OCI-M2 (cell line): Measurements from ENCODE around the gene TCF7L1.

Source experiments
- DNase-seq: peaks from one replicate; lab custom pipeline; 2025; ENCODE audit not compliant: unreplicated experiment; lab: John Stamatoyannopoulos, UW

TCF7L1 gene

DNA sequence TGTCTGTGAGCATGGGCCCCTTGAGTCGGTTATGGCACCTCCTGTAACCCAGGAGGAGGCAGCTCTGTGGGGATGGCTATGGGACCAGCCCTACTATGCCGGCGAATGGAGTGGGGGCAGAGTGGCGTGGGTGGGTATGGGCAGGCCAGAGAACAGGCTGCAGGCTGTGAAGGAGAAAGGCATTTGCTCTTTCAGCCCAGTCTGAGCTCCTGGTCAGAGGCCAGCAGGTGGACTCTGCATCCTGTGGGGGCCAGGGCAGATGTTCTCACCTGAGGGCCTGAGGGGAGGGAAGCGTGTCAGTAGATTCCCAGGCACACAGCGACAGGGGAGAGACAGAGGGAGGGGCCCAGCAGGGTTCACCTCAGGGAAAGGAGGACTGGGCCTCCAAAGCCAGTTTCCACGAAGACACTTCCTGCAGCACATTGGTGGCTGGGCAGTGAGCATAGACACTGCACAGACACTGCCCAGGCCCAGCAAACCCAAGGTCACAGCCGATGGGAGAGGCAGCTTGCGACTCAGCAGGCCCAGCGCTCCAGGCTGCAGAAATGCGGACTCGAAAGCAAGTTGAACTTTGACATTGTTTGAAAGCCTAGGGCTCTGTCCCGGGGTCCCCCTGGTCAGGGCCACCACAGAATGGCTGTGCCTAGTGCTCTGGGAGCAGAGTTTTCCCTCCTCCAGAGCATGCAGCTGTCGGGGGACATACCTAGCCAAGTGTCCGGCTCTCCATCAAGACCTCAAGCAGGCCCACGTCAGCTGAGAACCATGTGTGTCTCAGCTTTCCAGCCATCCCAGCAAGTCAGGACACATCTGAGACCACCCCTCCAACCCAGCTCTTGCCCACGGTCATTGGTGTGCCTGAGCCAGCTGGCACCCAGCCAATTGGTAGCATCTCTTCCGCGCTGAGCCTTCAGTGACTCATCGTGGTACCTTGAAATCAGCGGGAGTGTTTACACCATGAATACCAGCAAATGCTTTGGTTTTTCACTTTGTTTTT is 140.8 kb downstream of the TCF7L1 start:
- DNase-seq, result no peak

DNA sequence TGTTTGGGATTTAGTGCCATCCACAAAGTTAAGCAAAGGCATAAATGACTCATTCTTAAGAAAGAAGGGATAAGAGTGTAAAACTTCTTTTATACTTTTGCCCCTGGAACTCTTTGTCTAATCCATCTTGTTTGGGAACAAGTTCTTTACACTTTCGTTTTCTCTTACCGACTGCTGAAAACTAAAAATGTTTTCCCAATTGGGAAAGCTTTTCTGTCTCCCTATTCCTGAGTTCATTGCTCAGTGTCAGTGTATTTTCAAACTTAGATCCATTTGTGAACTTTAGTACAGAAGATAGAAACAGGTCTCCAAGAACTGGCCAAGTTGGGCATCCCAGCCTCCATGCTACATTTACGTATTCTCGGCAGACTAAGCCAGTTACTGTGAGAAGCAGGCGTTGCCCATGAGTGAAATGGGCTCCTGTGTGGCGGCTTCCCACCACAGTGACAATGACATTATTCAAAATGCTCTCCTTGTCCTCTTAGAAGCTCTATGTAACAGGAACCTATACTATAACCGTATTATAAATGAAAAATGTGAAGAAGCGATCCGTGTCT is 142.9 kb downstream of the TCF7L1 start:
- no peak for DNase-seq

DNA sequence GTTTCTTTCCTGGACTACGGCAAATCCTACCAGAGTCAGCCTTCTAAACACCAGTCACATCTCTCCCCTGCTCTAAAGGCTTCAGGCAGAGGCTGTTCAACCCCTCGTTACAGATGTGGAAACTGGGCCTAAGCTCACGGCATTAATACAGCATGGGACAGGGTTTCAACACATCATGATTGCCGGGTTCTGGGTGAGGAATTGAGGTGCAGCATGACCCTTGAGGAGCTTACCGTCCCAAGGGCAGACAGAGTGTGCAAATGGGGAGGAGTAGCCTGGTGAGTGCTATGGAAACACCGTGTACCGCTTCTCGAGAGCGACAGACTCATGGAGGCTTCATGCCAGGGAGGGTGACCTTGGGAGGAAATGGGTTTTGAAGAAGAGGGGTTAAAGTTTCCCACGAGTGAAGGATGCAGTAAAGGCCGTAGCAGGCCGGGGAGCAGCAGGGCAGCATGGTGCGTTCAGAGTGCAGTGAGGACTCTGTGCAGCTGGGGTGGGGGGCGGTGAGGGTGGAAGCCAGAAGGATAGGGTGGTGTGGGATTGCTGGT is 143.5 kb downstream of the TCF7L1 start:
- DNase-seq, result no peak

DNA sequence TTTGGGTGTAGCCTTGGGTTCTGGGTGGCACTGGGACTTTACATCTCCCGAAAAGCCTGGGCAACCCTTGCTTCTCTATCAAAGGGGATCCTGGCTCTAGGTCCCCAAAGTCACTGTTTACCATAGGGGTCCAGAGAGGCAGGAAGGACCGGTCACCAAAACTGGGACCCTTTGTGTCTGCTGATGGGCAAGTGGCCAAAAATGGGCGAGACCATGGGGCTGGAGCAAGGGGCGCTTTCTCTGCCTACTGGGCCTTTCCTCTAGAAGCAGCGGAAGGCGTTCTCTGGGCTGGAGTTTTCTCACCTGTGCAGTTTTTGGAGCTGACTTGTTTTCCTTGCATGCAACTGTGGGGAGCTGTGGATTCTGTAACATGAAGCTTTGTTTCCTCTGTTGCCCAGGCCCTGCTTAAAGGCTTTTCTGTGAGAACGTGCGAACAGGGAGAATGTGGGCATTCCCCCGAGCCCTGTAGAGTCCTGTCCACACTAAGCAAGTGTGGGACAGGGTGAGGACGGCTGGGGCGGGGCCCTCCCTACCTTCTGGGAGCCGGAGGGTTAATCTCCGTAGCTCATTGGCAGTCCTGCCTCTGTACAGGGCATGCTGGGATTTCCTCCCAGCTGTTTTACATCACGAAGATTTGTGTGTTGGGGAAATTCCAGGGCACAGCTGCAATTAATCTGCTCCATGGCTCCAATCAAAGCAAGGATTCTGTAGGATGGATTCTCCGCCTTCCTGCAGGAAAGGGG is 144.4 kb downstream of the TCF7L1 start:
- no peak for DNase-seq

DNA sequence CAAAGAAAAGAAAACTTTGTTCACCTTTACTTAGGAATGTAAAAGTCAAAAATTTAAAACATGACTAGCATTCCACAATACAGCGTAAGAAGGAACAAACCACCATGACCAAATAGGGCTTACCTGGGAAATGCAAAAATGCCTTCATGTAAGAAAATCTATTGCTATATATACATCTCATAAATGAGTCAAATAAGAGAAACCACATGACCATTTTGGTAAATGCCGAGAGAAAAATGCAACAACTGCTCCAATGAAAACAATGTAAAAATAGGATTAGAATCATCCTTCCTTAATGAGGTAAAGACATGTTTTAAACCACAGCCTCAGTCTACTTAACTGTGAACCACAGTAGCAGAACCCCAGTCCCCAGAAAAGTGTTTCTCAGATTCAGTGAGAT is 145.2 kb downstream of the TCF7L1 start:
- DNase-seq, result no peak

DNA sequence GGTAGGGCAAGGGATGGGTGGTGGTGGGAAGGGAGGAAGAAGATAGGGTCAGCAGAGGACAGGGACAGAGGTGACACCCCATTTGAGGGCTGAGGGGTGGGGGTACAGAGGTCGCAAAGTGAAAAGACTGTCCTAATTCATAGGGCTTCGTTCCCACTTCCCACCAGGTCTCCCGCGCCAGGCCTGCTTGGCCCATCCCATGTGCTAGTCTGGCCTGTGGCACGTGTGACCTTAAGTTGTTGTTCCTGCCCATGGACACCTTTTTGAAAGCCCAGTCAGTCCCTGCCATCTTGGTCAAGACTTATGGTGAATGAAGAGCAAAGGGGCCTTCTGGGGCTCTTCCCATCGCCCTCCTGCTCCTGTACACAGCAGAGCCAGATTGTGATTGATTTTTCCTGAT is 148.4 kb downstream of the TCF7L1 start:
- DNase-seq, result no peak

DNA sequence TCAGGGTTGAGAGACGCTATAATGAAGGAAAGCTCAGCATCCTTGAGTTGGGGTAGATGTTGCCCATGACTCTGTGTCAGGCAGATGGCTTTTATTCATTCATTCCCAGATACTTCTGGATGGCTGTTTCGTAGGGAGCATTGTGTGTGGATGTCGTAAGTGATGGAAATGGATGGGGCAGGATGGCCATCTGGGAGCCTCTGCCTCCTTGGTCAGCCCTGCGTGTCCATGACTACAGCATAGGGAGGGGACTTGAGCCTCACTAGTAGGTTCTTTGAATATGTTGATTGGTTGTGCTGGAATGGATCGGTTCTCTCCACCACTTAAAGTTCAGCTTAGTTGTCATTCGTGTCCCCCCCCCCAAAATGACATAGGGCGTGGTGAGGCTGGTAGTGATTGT is 149.7 kb downstream of the TCF7L1 start:
- DNase-seq, result no peak

DNA sequence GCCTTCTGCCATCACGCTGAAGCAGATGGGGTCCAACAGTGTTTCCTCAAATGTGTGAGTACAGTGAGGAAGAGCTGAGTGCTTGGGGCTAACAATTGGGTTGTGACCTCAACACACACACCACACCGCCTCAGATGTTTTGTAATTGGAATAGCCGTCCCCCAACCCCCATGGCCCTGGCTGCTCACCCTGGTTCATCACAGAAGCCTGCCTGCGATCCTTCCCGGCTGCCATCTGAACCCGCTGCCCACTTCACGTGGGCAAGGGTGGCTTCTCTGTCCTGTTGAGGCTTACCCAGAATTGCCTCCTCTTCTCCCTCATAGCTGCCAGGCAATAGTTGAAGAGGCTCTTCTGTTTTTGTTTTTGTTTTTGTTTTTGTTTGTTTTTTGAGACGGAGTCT is 150.4 kb downstream of the TCF7L1 start:
- DNase-seq, result no peak

DNA sequence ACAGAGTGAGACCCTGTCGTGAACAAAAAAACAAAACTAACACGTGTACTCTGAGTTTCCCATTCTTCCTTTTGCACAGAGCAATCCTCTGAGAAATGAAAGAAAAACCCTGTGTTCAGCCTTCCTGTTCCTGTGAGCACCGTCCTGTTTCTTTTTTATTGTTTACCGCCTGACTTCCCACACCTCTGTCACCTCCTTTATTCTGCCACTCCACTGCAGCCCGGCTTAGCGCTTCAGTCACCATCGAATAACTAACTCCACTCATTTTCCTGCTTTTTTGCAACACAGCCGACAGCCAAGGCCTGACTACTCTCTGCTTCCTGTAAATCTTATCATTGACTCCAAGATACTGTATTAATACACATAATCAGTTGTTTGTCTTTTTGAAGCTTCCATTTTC is 153.7 kb downstream of the TCF7L1 start:
- no peak for DNase-seq

DNA sequence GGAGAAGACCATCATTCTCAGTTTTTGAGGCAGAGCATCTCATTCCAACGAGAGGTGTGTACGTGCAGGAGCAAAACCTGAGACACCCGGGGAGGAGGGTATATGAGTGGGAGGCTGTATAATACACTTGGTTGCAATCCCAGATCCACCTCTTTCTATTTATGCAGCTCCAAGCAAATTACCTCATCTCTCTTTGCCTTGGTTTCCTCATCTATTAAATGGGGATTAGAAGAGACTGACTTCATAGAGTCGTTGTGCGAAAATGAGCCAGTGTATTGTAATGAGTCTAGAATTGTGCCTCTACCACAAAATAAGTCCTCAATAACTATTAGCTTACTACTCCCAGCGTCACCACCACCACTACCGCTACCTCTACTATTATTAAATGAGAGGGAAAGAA is 154.5 kb downstream of the TCF7L1 start:
- DNase-seq, result no peak

DNA sequence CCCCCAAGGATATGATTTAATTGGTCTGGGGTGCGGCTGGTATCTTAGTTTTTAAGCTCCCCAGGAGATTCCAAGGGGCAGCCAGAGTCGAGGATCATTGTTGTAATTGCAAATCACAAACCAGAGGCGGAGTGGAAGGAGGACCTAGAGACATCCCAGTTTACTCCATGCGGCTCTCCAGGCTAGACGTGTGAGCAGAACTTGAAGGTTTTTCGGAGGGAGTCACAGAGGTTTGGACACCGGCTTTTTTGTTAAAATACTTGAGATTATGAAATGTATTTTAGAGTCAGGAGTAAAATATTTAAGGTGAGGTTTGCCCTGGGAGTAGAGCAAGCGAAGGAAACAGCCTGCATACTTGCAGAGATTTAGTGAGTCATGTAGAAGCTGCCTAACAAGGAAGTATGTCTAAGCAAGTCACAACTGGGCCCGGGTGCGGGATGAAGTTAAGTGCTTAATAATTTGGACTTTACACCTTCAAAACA is 155.1 kb downstream of the TCF7L1 start:
- no peak for DNase-seq

DNA sequence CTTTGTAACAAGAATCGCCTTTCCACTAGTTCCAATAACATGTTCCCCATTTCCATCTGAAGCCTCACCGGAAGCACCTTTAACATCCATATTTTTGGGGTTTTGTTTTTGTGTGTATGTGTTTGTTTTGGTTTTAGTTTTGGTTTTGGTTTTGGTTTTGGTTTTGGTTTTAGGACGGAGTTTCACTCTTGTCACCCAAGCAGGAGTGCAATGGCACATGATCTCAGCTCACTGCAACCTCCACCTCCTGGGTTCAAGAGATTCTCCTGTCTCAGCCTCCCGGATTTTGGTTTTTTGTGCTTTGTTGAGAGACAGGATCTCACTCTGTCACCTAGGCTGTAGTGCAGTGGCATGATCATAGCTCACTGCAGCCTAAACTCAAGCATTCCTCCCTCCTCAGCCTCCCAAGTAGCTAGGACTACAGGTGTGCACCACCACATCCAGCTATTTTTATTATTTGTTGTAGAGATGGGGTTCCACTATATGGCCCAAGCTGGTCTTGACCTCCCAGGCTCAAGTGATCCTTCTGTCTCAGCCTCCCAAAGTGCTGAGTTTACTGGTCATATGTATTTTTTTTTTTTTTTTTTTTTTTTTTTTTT is 158.3 kb downstream of the TCF7L1 start:
- DNase-seq, result no peak

DNA sequence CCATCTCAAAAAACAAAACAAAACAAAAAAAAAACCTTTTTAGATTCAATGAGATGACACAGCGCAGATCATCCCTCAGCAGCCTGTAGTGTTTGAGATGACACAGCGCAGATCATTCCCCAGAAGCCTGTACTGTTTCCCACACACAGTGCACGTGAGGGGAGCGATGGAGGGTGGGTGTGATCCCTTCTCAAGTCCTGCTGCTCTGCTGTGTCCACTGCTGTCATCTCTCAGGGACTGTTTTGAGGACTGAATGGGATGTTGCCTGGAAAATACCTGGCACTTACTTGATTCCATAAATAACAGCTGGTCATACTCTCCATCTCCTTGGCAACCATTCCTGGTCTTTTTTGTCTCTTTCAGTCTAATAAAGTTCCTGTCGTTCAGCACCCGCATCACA is 168.9 kb downstream of the TCF7L1 start:
- DNase-seq, result no peak

DNA sequence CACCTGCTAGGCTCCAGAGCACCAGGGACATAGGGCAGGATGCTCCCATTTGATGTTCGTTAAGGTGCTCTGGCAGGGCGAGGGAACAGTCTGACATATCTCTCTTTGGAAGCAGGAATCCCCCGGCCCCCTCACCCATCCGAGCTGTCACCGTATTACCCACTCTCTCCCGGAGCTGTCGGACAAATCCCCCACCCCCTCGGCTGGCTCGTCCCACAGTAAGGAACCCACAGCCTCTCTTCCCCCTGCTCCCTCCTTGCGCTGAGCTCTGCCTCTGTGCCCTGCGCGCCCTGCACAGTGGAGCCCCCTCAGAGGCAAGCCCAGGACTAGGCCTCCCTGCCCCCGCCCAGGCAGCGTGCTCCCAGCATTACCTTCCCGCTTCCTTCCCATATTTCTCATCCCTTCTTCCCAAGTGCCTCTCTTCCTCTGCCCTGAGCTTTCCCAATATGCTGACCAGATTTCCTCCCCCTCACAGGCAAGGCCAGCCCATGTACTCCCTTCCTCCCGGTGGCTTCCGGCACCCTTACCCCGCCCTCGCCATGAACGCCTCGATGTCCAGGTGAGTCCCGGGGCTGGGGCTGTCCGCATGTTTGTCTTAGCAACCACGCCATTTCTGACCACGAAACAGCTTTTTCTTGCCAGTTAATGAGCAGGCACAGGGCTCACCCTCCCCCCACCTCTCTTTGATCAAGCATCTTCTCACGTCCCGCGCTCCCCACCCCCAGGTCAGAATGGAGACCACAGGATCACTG is 170.8 kb downstream of the TCF7L1 start:
- DNase-seq, result no peak

DNA sequence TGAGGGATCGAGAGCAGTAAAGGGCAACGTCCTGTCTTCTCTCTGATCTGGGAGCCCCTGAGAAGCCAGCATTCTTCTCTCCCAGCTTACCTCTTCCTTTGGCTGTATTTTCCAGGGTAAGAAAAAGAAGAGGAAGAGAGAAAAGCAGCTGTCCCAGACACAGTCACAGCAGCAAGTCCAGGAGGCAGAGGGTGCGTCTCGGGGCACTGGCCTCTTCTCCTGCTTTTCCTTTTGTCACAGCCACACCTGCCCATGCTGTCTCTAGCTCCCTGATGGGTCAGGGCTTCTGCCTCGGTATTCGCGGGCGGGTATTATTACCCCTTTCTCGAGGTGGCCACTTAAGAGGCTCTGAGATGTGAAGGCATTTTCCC is 174.3 kb downstream of the TCF7L1 start:
- DNase-seq, result no peak

DNA sequence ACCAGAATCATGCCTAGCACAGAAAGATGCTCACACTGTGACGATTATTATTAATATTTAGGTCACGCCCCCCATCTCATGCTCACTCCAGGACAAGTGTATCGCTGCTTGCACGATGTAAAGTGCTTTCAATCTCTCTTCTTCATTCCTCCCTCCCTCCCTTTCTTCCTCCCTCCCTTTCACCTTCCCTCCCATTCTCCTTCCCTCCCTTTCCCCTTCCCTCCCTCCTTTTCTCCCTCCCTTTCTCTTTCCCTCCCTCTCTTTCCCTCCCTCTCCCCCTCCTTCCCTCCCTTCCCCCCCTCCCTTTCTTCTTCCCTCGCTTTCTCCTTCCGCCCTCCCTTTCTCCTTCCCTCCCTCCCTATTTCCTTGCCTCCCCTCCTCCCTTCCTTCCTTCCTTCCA is 175.0 kb downstream of the TCF7L1 start:
- no peak for DNase-seq

DNA sequence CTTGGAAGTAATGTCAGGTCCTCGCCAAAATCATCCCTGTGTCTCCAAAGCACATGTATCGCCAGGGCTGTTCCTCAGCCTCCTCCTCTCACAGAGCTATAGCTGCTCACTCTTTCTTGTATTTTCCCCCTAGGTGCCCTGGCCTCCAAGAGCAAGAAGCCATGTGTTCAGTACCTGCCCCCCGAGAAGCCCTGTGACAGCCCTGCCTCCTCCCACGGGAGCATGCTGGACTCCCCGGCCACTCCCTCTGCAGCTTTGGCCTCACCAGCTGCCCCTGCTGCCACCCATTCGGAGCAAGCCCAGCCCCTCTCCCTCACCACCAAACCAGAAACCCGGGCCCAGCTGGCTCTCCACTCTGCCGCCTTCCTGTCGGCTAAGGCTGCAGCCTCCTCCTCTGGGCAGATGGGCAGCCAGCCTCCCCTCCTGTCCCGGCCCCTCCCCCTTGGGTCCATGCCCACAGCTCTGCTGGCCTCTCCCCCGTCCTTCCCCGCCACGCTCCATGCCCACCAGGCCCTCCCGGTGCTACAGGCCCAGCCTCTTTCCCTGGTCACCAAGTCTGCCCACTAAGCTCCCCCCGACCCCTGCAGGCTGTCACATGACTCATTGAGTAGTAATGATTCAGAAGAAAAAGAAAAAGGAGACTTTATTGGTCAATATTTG is 175.8 kb downstream of the TCF7L1 start:
- DNase-seq, result no peak

DNA sequence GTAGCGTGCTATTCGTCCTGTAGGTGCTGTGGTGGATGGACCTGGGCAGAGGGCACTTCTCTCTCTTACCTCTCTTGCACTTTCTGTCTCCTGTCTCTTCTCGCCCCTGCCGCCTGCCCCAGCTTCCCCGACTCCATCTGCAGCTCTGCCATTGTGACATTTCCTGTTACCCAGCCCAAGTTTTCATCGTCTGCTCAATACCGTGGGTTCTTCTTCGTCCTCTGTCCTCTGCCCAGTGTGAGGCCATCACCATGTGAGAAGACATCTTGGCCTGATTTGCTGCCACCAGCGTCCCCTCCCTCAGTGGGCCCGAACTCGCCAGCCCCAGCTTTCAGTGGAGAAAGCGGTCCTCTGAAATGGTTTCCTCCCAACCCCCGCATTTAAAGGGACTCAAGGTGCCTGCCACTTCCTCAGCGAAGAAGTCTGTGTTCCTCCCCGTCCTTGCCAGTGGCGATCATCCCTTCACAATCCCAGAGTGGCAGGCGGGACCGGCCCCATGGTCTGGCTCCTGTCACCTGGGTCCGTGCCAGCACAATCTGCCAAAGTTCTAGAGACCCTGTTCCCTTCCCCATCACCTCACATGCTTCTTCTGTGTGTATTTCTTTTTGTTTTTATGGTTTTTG is 176.6 kb downstream of the TCF7L1 start:
- DNase-seq, result no peak

DNA sequence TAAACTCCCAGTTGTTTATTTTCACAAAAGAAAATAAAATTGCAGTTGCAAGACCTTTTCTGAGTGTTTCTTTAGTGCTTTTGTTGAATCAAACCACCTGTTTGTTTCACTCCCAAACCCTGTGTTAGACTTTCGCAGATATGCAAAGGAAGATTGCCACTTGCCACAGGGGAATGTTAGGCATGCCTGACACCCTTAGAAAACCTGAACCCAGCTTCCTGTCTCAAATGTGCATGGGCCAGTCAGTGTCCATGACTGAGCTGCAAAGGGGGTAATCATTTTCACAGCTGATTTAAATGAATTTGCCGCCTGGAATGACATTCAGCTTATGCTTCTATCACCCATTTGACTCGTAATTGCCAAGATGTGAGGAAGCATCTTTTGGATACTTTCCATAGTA is 177.1 kb downstream of the TCF7L1 start:
- DNase-seq, result no peak
